GM19372 (cell line): ENCODE data around the gene FXYD2.
"Not testable (repeated sequence)": the region's sequence is repeated elsewhere in the genome, so short reads cannot be mapped to it uniquely, and the experiment has no call there.

Experiments used
- ATAC-seq: cut with Tn5 transposase; IDR thresholded peaks from one replicate; pipeline ENCODE4 v1.9.1; 2021; ENCODE audit warnings: mild to moderate bottlenecking, low read depth, moderate library complexity; ENCODE audit not compliant: unreplicated experiment

Gene FXYD2

GRCh38 chr11:117823294-117823945, 1.1 kb downstream of the FXYD2 start:
- ATAC-seq: no peak

- no peak for ATAC-seq
Observed at GRCh38 chr11:117822074-117823033, 2.2 kb downstream of the FXYD2 start.

- no peak for ATAC-seq
Observed at GRCh38 chr11:117821431-117821830, 3.1 kb downstream of the FXYD2 start.

- ATAC-seq: no peak
Observed at GRCh38 chr11:117820516-117820915, 4.0 kb downstream of the FXYD2 start.

- ATAC-seq: no peak
Observed at GRCh38 chr11:117820071-117820470, 4.5 kb downstream of the FXYD2 start.

- ATAC-seq: no peak
Observed at GRCh38 chr11:117819096-117820040, 5.2 kb downstream of the FXYD2 start.

GRCh38 chr11:117818041-117818873, 6.3 kb downstream of the FXYD2 start:
- ATAC-seq: no peak

GRCh38 chr11:117817368-117818040, 7.0 kb downstream of the FXYD2 start:
- ATAC-seq: no peak

- ATAC-seq: no peak
Observed at GRCh38 chr11:117816846-117817367, 7.6 kb downstream of the FXYD2 start.

- no peak for ATAC-seq
Observed at GRCh38 chr11:117816151-117816741, 8.3 kb downstream of the FXYD2 start.

GRCh38 chr11:117815262-117815803, 9.2 kb downstream of the FXYD2 start:
- peak; percentile 59 for ATAC-seq

- peak; percentile 35 for ATAC-seq
Observed at GRCh38 chr11:117814766-117815261, 9.7 kb downstream of the FXYD2 start.

- ATAC-seq: peak; percentile 2
Observed at GRCh38 chr11:117814204-117814765, 10.3 kb downstream of the FXYD2 start.

GRCh38 chr11:117810056-117810451, 14.5 kb downstream of the FXYD2 start:
- ATAC-seq: not testable (repeated sequence)

- ATAC-seq: no peak
Observed at GRCh38 chr11:117809236-117810055, 15.1 kb downstream of the FXYD2 start.

- ATAC-seq: no peak
Observed at GRCh38 chr11:117808784-117809183, 15.8 kb downstream of the FXYD2 start.
